SK-N-SH (cell line): ENCODE results near the gene PRM1. TPM values are rescaled to one million over a fixed set of nuclear protein-coding genes. Genes with fewer than 3 reads are reported as not detected.
"Not testable (repeated sequence)": the region's sequence is repeated elsewhere in the genome, so short reads cannot be mapped to it uniquely, and the experiment has no call there.

Experiments used
- CTCF ChIA-PET: fragments of 300-600, 350-600 bp; formaldehyde crosslinking; extraction: SDS; loops from one replicate; lab custom pipeline; 2021; lab: Yijun Ruan, JAX
- POLR2A ChIA-PET: fragments of 350-600 bp; sonication (Branson Sonifier 250); formaldehyde crosslinking; extraction: SDS; loops from one replicate; lab custom pipeline; 2020; ENCODE audit warnings: antibody characterized with exemption, inconsistent platforms; lab: Yijun Ruan, JAX
- DNase-seq: peaks from one replicate; pipeline ENCODE4 v3.0.0; 2012
- H2AFZ ChIP-seq: fragments of 200-600 bp; sonication (generic); 2 replicates; pipeline ENCODE4 v1.8.1; 2016; ENCODE audit warnings: antibody characterized with exemption, mild to moderate bottlenecking, low read depth
- H3F3A ChIP-seq: fragments of 200-600 bp; sonication (generic); replicated peaks from 2 replicates; pipeline ENCODE3; 2016; ENCODE audit warnings: antibody characterized with exemption, mild to moderate bottlenecking; ENCODE audit not compliant: insufficient read depth
- H3K27ac ChIP-seq, 2 experiments: fragments of 200-500 bp in 1 of 2; fragments of 200-600 bp in 1 of 2; sonication (Bioruptor generic) in 1 of 2; sonication (generic), shearing (Covaris generic) in 1 of 2; 2 replicates each; pipeline versions ENCODE4 v1.5.1 to v1.6.1; 2014 to 2016; ENCODE audit warnings: low read depth in 2 of 2, inconsistent platforms in 1 of 2, low read length in 1 of 2, mild to moderate bottlenecking in 1 of 2, mixed read lengths in 1 of 2
- H3K27me3 ChIP-seq: fragments of 200-600 bp; sonication (generic), shearing (Covaris generic); 2 replicates; pipeline ENCODE4 v1.6.1; 2016; ENCODE audit warnings: mixed run types; ENCODE audit not compliant: insufficient read depth
- H3K36me3 ChIP-seq, 2 experiments: fragments of 200-500 bp in 1 of 2; fragments of 200-600 bp in 1 of 2; sonication (Bioruptor generic) in 1 of 2; sonication (generic) in 1 of 2; replicated peaks in 1 of 2; 2 replicates each; pipeline versions ENCODE3 to v1.5.1; 2014 to 2016; ENCODE audit warnings: low read length in 1 of 2, mild to moderate bottlenecking in 1 of 2; ENCODE audit not compliant: insufficient read depth in 2 of 2, control insufficient read depth in 1 of 2
- H3K4me1 ChIP-seq, 2 experiments: fragments of 200-500 bp in 1 of 2; fragments of 200-600 bp in 1 of 2; sonication (Bioruptor generic) in 1 of 2; sonication (generic), shearing (Covaris generic) in 1 of 2; 2 replicates each; pipeline versions ENCODE4 v1.5.1 to v1.6.1; 2014 to 2016; ENCODE audit warnings: low read depth in 1 of 2, low read length in 1 of 2, mixed run types in 1 of 2; ENCODE audit not compliant: insufficient read depth in 2 of 2, control insufficient read depth in 1 of 2
- H3K4me2 ChIP-seq: fragments of 200-600 bp; sonication (generic), shearing (Covaris generic); 2 replicates; pipeline ENCODE4 v1.6.1; 2017; ENCODE audit warnings: mixed run types
- H3K4me3 ChIP-seq, 2 experiments: fragments of 200-500 bp in 1 of 2; fragments of 200-600 bp in 1 of 2; sonication (Bioruptor generic) in 1 of 2; sonication (generic), shearing (Covaris generic) in 1 of 2; 2 replicates each; pipeline versions ENCODE4 v1.5.1 to v1.8.1; 2014 to 2016; ENCODE audit warnings: low read depth in 2 of 2, inconsistent platforms in 1 of 2, low read length in 1 of 2, mild to moderate bottlenecking in 1 of 2, mixed read lengths in 1 of 2, moderate library complexity in 1 of 2
- H3K79me2 ChIP-seq: fragments of 200-600 bp; sonication (generic); 2 replicates; pipeline ENCODE4 v1.8.1; 2017; ENCODE audit warnings: mild to moderate bottlenecking; ENCODE audit not compliant: insufficient read depth
- H3K9ac ChIP-seq: fragments of 200-600 bp; sonication (generic); 2 replicates; pipeline ENCODE4 v1.6.1; 2017; ENCODE audit warnings: mixed run types
- H3K9me2 ChIP-seq: fragments of 200-600 bp; sonication (generic); 2 replicates; pipeline ENCODE4 v1.6.1; 2017; ENCODE audit warnings: mixed run types
- H3K9me3 ChIP-seq: fragments of 200-600 bp; sonication (generic); 2 replicates; pipeline ENCODE4 v1.6.1; 2017; ENCODE audit warnings: mixed run types, mild to moderate bottlenecking, moderate library complexity
- H4K20me1 ChIP-seq: fragments of 200-600 bp; sonication (generic); 2 replicates; pipeline ENCODE4 v1.6.1; 2017; ENCODE audit warnings: mild to moderate bottlenecking, mixed run types; ENCODE audit not compliant: insufficient read depth
- EP300 ChIP-seq, 2 experiments: IDR thresholded peaks; 2 replicates each; pipeline versions ENCODE4 v1.4.0 to v1.6.1; 2012; ENCODE audit warnings: borderline replicate concordance in 1 of 2, low read depth in 1 of 2, low read length in 1 of 2
- EZH2phosphoT487 ChIP-seq: fragments of 200-600 bp; sonication (generic); IDR thresholded peaks from 2 replicates; pipeline ENCODE4 v1.6.1; 2017; ENCODE audit warnings: low read depth, mixed run types, mild to moderate bottlenecking, antibody characterized with exemption, moderate library complexity, borderline replicate concordance
- FOXJ3 ChIP-seq: sonication (generic); formaldehyde crosslinking; IDR thresholded peaks from 2 replicates; pipeline ENCODE4 v1.5.1; 2020; ENCODE audit warnings: mild to moderate bottlenecking, missing genetic modification reagents
- FOXM1 ChIP-seq: IDR thresholded peaks from 2 replicates; pipeline ENCODE4 v1.4.0; 2012; ENCODE audit warnings: low read depth, mild to moderate bottlenecking
- JUND ChIP-seq: IDR thresholded peaks from 2 replicates; pipeline ENCODE4 v1.4.0; 2012
- MEF2A ChIP-seq: IDR thresholded peaks from 2 replicates; pipeline ENCODE4 v1.4.0; 2012; ENCODE audit warnings: low read depth, borderline replicate concordance
- NFIC ChIP-seq: IDR thresholded peaks from 2 replicates; pipeline ENCODE4 v1.4.0; 2012; ENCODE audit warnings: borderline replicate concordance
- POLR2AphosphoS5 ChIP-seq: IDR thresholded peaks from 2 replicates; pipeline ENCODE4 v1.6.1; 2012; ENCODE audit warnings: low read depth, low read length
- SIN3A ChIP-seq: IDR thresholded peaks from 2 replicates; pipeline ENCODE4 v1.6.1; 2012; ENCODE audit warnings: low read depth, mild to moderate bottlenecking, low read length, moderate library complexity, borderline replicate concordance
- TCF12 ChIP-seq: IDR thresholded peaks from 2 replicates; pipeline ENCODE4 v1.4.0; 2012
- TEAD4 ChIP-seq: IDR thresholded peaks from 2 replicates; pipeline ENCODE4 v1.4.0; 2012; ENCODE audit warnings: mild to moderate bottlenecking, borderline replicate concordance; ENCODE audit not compliant: insufficient read depth
- WGBS: methylation state at CpG from one replicate; pipeline ENCODE4 v1.1.6; 2017; ENCODE audit warnings: low lambda C conversion rate; 5-methylcytosine and 5-hydroxymethylcytosine counted together
- polyA plus RNA-seq, 3 experiments: library from polyadenylated mRNA; depleted of rRNA; stranded (reverse); fragments of >200 nt; gene quantifications; 2 replicates each; pipeline ENCODE4 v1.2.3, GENCODE V29; 2012
- TF ChIP-seq, protein P1 (sequence below): IDR thresholded peaks from 2 replicates; pipeline ENCODE4 v1.4.0; 2012; ENCODE audit warnings: low read depth, borderline replicate concordance
- TF ChIP-seq, protein P2 (sequence below): IDR thresholded peaks from 2 replicates; pipeline ENCODE4 v1.6.1; 2012; ENCODE audit warnings: mild to moderate bottlenecking, low read depth, low read length, moderate library complexity
- TF ChIP-seq, protein P3 (sequence below): fragments of 150-350 bp; IDR thresholded peaks from 2 replicates; pipeline ENCODE4 v1.6.1; 2016; ENCODE audit warnings: mild to moderate bottlenecking, low read depth, low read length
- TF ChIP-seq, protein P4 (sequence below): IDR thresholded peaks from 2 replicates; pipeline ENCODE4 v1.4.0; 2012; ENCODE audit warnings: low read depth, borderline replicate concordance
- TF ChIP-seq, protein P5 (sequence below): fragments of 200-600 bp; sonication (generic); IDR thresholded peaks from 2 replicates; pipeline ENCODE4 v1.6.1; 2017; ENCODE audit warnings: antibody characterized with exemption, mild to moderate bottlenecking, moderate library complexity

PRM1 gene
- polyA plus RNA-seq, 1 of the 3 experiments (the other 2 are of a cell fraction), result not detected

DNA sequence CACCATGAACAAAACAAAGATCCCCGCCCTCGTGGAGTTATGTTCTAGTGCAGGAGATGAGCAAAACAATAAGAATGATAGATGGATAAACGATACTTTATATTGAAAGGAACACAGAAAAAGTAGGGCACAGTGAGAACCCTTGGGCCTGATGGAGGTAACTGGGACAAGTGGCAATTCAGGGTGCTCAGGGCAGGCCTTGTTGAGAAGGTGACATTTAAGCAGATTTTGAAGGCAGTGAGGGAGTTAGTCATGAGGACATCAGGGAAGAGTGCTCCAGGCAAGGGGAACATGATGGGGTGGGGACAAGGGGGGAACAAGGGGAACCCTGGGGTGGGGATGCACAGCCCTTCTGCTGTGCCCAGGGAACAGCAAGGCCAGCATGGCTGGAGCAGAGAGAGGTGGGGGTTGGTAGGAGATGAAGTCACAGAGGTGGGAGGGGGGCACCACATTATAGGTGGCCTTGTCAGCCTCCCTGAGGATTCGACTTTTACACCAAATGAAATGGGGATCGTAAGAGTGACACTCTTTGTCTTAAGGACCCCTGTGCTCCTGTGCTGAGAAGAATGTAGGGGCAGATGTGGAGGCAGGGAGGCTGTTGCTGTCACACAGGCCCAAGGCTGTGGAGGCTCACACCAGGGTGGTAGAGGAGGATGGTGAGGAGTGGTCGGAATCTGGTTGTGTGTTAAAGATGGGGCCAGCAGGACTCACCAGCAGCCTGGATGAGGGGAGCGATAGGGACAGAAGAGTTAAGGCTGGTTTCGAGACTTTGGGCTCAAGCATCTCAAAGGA, 9.2 kb upstream of the PRM1 start:
- WGBS, result 73% methylated on average over 8 of the region's 8 CpGs
- Histone ChIP-seq H2AFZ (no peak overlapping the region), H3K27ac (no peak overlapping the region), H3K27me3 (no peaks in the 10 kb centered on the region; the same call in 1 of the 2 replicates), H3K36me3 (no peaks in the 10 kb centered on the region), H3K9ac (no peak overlapping the region), H3K4me1 (no peaks in the 10 kb centered on the region), H3K9me3 (no peaks in the 10 kb centered on the region), H3K79me2 (no peaks in the 10 kb centered on the region), H3K4me2 (no peak overlapping the region), H4K20me1 (no peaks in the 10 kb centered on the region), H3K9me2 (no peaks in the 10 kb centered on the region), H3F3A (no peaks in the 10 kb centered on the region), H3K4me3 (no peak overlapping the region)
- ChIA-PET CTCF (no interaction called here), POLR2A (no interaction called here)
- TF ChIP-seq SIN3A, result no peak
- no peak for TF ChIP-seq NFIC
- TF ChIP-seq TCF12, result no peak
- TF ChIP-seq, protein P1, sequence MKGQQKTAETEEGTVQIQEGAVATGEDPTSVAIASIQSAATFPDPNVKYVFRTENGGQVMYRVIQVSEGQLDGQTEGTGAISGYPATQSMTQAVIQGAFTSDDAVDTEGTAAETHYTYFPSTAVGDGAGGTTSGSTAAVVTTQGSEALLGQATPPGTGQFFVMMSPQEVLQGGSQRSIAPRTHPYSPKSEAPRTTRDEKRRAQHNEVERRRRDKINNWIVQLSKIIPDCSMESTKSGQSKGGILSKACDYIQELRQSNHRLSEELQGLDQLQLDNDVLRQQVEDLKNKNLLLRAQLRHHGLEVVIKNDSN, result no peak
- TF ChIP-seq FOXJ3, result no peak
- no peak for TF ChIP-seq MEF2A
- TF ChIP-seq FOXM1, result no peak
- no peak for TF ChIP-seq EP300 (IDR thresholded peaks at IDR 0.05; ENCODE audit: borderline replicate concordance in 1 of 2, low read depth in 1 of 2, low read length in 1 of 2)
- no peak for TF ChIP-seq POLR2AphosphoS5
- TF ChIP-seq, protein P2, sequence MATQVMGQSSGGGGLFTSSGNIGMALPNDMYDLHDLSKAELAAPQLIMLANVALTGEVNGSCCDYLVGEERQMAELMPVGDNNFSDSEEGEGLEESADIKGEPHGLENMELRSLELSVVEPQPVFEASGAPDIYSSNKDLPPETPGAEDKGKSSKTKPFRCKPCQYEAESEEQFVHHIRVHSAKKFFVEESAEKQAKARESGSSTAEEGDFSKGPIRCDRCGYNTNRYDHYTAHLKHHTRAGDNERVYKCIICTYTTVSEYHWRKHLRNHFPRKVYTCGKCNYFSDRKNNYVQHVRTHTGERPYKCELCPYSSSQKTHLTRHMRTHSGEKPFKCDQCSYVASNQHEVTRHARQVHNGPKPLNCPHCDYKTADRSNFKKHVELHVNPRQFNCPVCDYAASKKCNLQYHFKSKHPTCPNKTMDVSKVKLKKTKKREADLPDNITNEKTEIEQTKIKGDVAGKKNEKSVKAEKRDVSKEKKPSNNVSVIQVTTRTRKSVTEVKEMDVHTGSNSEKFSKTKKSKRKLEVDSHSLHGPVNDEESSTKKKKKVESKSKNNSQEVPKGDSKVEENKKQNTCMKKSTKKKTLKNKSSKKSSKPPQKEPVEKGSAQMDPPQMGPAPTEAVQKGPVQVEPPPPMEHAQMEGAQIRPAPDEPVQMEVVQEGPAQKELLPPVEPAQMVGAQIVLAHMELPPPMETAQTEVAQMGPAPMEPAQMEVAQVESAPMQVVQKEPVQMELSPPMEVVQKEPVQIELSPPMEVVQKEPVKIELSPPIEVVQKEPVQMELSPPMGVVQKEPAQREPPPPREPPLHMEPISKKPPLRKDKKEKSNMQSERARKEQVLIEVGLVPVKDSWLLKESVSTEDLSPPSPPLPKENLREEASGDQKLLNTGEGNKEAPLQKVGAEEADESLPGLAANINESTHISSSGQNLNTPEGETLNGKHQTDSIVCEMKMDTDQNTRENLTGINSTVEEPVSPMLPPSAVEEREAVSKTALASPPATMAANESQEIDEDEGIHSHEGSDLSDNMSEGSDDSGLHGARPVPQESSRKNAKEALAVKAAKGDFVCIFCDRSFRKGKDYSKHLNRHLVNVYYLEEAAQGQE, result no peak
- TF ChIP-seq, protein P3, sequence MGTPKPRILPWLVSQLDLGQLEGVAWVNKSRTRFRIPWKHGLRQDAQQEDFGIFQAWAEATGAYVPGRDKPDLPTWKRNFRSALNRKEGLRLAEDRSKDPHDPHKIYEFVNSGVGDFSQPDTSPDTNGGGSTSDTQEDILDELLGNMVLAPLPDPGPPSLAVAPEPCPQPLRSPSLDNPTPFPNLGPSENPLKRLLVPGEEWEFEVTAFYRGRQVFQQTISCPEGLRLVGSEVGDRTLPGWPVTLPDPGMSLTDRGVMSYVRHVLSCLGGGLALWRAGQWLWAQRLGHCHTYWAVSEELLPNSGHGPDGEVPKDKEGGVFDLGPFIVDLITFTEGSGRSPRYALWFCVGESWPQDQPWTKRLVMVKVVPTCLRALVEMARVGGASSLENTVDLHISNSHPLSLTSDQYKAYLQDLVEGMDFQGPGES, result no peak
- TF ChIP-seq TEAD4, result no peak
- TF ChIP-seq, protein P4, sequence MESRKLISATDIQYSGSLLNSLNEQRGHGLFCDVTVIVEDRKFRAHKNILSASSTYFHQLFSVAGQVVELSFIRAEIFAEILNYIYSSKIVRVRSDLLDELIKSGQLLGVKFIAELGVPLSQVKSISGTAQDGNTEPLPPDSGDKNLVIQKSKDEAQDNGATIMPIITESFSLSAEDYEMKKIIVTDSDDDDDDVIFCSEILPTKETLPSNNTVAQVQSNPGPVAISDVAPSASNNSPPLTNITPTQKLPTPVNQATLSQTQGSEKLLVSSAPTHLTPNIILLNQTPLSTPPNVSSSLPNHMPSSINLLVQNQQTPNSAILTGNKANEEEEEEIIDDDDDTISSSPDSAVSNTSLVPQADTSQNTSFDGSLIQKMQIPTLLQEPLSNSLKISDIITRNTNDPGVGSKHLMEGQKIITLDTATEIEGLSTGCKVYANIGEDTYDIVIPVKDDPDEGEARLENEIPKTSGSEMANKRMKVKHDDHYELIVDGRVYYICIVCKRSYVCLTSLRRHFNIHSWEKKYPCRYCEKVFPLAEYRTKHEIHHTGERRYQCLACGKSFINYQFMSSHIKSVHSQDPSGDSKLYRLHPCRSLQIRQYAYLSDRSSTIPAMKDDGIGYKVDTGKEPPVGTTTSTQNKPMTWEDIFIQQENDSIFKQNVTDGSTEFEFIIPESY, result no peak
- TF ChIP-seq JUND, result no peak
- TF ChIP-seq, protein P5, sequence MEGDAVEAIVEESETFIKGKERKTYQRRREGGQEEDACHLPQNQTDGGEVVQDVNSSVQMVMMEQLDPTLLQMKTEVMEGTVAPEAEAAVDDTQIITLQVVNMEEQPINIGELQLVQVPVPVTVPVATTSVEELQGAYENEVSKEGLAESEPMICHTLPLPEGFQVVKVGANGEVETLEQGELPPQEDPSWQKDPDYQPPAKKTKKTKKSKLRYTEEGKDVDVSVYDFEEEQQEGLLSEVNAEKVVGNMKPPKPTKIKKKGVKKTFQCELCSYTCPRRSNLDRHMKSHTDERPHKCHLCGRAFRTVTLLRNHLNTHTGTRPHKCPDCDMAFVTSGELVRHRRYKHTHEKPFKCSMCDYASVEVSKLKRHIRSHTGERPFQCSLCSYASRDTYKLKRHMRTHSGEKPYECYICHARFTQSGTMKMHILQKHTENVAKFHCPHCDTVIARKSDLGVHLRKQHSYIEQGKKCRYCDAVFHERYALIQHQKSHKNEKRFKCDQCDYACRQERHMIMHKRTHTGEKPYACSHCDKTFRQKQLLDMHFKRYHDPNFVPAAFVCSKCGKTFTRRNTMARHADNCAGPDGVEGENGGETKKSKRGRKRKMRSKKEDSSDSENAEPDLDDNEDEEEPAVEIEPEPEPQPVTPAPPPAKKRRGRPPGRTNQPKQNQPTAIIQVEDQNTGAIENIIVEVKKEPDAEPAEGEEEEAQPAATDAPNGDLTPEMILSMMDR, result no peak
- no peak for TF ChIP-seq EZH2phosphoT487
- DNase-seq, result no peak

DNA sequence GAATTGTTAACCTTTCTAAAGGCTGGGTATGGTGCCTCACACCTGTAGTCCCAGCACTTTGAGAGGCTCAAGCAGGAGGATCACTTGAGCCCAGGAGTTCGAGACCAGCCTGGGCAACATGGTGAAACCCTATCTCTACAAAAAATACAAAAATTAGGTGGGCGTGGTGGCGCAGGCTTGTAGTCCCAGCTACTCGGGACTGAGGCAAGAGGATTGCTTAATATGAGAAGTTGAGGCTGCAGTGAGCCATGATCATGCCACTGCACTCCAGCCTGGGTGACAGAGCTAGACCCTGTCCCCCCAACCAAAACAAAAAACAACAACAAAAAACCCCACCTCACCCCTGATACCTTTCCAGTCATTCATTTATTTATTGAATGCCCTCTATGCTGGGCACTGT, 8.6 kb upstream of the PRM1 start:
- H3K9me3 ChIP-seq, H3K4me3 ChIP-seq, H3K36me3 ChIP-seq, H3K79me2 ChIP-seq, H3F3A ChIP-seq, H3K4me1 ChIP-seq, DNase-seq, H3K27me3 ChIP-seq, H3K4me2 ChIP-seq, H3K9me2 ChIP-seq, H3K27ac ChIP-seq, H3K9ac ChIP-seq, H2AFZ ChIP-seq, POLR2A ChIA-PET, H4K20me1 ChIP-seq: not testable (repeated sequence)
- CTCF ChIA-PET, result interaction anchor here (0.6 kb wide), 1 partner anchor 13 kb away, joined by 3 read pairs; no protein-coding TSS in a partner anchor
- WGBS, result 69% methylated on average over 4 of the region's 4 CpGs
